ENCODE measurements around the gene SEC22C. TPM values are rescaled to one million over a fixed set of nuclear protein-coding genes. Genes with fewer than 3 reads are reported as not detected.
"Not testable (repeated sequence)": the region's sequence is repeated elsewhere in the genome, so short reads cannot be mapped to it uniquely, and the experiment has no call there.

The SEC22C gene
- total RNA-seq, 1 donor from 2014 or later: 42.6 TPM

DNA sequence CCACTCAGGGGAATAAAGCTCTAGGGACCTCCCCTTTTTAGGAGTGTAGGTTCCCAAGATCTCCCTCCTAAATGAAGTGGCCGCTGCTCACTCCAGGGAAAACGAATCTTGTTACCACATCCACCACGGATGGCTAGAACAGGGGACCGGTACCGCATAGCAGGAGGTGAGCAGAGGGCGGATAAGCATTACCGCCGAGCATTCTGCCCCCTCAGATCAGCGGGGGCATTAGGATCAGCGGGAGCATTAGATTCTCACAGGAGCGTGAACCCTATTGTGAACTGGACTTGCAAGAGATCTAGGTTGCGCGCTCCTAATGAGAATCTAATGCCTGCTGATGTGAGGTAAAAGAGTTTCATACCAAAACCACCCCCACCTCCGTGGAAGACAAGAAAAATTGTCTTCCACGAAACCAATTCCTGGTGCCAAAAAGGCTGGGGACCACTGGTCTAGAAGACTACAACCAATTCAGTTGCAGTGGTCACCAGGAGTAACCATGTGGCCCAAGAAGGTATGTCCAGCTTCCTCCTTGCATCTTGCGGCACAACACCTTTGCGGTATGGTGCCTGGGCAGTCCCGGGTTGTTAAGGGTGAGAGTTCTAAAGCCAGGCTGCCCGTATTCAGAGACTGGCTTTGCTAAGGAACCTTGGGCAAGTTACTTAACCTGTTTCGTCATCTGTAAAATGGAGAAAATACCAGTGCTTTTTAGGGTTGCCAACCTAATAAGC lies 7.8 kb upstream of the SEC22C start:
- Mint-ChIP-seq H3K27me3 (ENCODE audit: low read depth) (no peaks in the 10 kb centered on the region), H3K4me1 (peaks cover 18% of the 10 kb centered on the region), H3K27ac (peak overlapping the region; percentile 99), H3K4me3 (peak overlapping the region; percentile 98), H3K9me3 (no peaks in the 10 kb centered on the region), H3K36me3 (peaks cover 8% of the 10 kb centered on the region)
- TF ChIP-seq, protein P1, sequence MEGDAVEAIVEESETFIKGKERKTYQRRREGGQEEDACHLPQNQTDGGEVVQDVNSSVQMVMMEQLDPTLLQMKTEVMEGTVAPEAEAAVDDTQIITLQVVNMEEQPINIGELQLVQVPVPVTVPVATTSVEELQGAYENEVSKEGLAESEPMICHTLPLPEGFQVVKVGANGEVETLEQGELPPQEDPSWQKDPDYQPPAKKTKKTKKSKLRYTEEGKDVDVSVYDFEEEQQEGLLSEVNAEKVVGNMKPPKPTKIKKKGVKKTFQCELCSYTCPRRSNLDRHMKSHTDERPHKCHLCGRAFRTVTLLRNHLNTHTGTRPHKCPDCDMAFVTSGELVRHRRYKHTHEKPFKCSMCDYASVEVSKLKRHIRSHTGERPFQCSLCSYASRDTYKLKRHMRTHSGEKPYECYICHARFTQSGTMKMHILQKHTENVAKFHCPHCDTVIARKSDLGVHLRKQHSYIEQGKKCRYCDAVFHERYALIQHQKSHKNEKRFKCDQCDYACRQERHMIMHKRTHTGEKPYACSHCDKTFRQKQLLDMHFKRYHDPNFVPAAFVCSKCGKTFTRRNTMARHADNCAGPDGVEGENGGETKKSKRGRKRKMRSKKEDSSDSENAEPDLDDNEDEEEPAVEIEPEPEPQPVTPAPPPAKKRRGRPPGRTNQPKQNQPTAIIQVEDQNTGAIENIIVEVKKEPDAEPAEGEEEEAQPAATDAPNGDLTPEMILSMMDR (IDR thresholded peaks at IDR 0.05; ENCODE audit: unreplicated experiment): no peak
- DNase-seq (ENCODE audit: low spot score in 2 of 2, unreplicated experiment in 2 of 2): no peak

DNA sequence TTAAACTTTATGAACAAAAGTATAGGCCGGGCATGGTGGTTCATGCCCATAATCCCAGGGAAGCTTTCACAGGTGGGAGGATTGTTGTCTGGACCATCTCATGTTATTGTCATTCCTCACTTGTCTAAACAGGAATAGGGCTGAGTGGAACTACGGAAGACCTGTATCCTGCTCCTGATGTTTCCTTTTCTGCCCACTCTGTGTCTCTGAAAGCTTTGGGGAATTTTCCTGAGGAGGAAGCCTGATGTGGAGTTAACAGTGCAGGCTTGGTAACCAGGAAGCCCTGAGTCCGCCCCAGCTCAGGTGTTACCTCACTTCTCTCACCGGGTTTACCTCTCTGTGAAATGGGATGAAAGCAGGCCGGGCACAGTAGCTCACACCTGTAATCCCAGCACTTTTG lies 6.9 kb upstream of the SEC22C start:
- Mint-ChIP-seq H3K4me3 (no peak overlapping the region), H3K27ac (no peak overlapping the region), H3K36me3 (peaks cover 3% of the 10 kb centered on the region), H3K9me3 (no peaks in the 10 kb centered on the region), H3K4me1 (peaks cover 18% of the 10 kb centered on the region), H3K27me3 (ENCODE audit: low read depth) (no peaks in the 10 kb centered on the region)
- TF ChIP-seq, protein P1 (IDR thresholded peaks at IDR 0.05; ENCODE audit: unreplicated experiment): no peak
- no peak for DNase-seq (ENCODE audit: low spot score in 2 of 2, unreplicated experiment in 2 of 2)

DNA sequence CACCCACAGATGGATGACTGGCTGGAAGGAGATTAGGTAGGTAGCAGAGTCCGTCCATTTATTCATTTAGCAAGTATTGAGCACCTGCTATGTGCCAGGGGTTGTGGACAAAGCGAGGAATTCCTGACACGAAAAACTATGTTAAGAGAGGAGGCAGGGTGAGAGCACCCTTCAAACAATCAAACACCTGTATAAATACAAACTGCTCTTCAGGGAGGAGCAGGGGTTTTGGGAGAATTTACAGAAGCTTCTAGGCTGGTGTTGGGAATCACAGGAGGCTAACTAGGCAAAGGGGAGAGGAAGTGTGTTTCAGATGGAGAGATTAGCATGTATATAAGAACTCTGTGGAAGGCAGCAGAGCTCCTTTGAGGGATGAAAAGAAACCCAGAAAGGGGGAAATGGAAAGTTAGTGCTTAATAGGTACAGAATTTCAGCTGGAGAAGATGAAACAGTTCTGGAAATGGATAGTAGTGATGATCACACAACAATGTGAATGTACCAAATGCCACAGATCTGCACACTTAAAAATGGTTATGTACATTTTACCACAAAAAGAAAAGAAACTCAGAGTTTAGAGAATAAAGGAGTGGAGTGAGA lies 805 bp upstream of the SEC22C start:
- peak overlapping the region; percentile 32 for H3K27ac Mint-ChIP-seq
- peak overlapping the region; percentile 85 for H3K4me3 Mint-ChIP-seq
- peaks cover 6% of the 10 kb centered on the region for H3K36me3 Mint-ChIP-seq
- no peak for DNase-seq (ENCODE audit: low spot score in 2 of 2, unreplicated experiment in 2 of 2)
- H3K9me3 Mint-ChIP-seq: peaks cover 4% of the 10 kb centered on the region
- peaks cover 26% of the 10 kb centered on the region for H3K4me1 Mint-ChIP-seq
- H3K27me3 Mint-ChIP-seq (ENCODE audit: low read depth): no peaks in the 10 kb centered on the region
- TF ChIP-seq, protein P1 (IDR thresholded peaks at IDR 0.05; ENCODE audit: unreplicated experiment): no peak

DNA sequence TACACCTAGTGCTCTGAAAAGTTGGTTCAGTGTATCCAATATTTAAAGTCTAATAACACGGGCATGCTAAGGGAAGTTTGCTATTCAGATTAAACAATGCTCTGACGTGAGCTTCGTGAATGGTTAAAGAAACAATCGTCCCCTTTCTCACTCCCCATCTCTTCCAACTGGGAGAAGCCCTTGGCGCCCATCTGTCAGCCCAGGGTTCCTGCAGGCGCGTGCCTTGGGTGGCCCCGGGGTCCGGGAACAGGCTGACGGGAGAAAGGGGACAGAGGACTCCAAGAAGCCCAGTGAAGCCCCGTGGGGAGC lies 413 bp downstream of the SEC22C start:
- peaks cover 26% of the 10 kb centered on the region for H3K4me1 Mint-ChIP-seq
- H3K4me3 Mint-ChIP-seq: peak overlapping the region; percentile 85
- peak overlapping the region; percentile 15 for H3K27ac Mint-ChIP-seq
- TF ChIP-seq, protein P1 (IDR thresholded peaks at IDR 0.05; ENCODE audit: unreplicated experiment): no peak
- peaks cover 15% of the 10 kb centered on the region for H3K36me3 Mint-ChIP-seq
- peaks cover 14% of the 10 kb centered on the region for H3K9me3 Mint-ChIP-seq
- H3K27me3 Mint-ChIP-seq (ENCODE audit: low read depth): no peaks in the 10 kb centered on the region
- peak in 1 of 2 experiments; percentile 23 for DNase-seq (ENCODE audit: low spot score in 2 of 2, unreplicated experiment in 2 of 2)

DNA sequence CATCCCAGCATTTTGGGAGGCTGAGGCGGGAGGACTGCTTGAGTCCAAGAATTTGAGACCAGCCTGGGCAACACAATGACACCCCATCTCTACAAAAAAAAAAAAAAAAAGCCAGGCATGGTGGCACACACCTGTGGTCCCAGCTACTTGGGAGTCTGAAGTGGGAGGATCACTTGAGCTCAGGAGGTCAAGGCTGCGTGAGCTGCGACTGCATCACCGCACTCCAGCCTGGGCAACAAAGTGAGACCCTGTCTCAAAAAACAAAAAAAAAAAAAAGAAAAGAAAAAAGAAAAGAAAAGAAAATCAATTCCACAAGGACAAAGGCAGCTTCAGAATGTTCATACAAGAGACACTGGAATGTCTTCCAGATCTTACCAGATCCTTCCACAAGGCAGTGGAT lies 2.4 kb downstream of the SEC22C start:
- Mint-ChIP-seq H3K4me1 (peaks cover 26% of the 10 kb centered on the region), H3K36me3 (peaks cover 30% of the 10 kb centered on the region), H3K4me3 (peak overlapping the region; percentile 2), H3K9me3 (peaks cover 29% of the 10 kb centered on the region)
- H3K27me3 Mint-ChIP-seq (ENCODE audit: low read depth); H3K27ac Mint-ChIP-seq; DNase-seq (ENCODE audit: low spot score in 2 of 2, unreplicated experiment in 2 of 2): not testable (repeated sequence)

DNA sequence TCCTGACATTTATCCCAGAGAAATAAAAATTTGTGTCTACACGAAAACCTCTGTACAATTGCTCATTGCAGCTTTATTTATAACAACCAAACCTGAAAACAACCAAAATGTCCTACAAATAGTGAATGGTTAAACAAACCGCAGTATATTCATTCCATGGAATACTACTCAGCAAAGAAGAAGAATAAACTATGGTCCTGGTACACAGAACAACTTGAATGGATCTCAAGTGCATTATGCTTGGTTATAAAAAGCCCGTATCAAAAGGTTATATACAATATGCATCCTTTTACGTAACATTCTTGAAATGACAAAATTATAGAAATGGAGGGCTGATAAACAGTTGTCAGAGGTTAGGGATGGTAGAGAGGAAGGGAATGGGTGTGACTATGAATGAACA lies 3.7 kb downstream of the SEC22C start:
- Mint-ChIP-seq H3K4me1 (peaks cover 26% of the 10 kb centered on the region), H3K36me3 (peaks cover 38% of the 10 kb centered on the region), H3K9me3 (peaks cover 36% of the 10 kb centered on the region), H3K27ac (no peak overlapping the region), H3K27me3 (ENCODE audit: low read depth) (no peaks in the 10 kb centered on the region), H3K4me3 (no peak overlapping the region)
- no peak for DNase-seq (ENCODE audit: low spot score in 2 of 2, unreplicated experiment in 2 of 2)
- TF ChIP-seq, protein P1 (IDR thresholded peaks at IDR 0.05; ENCODE audit: unreplicated experiment): no peak
